Muscle of back (tissue), 11 donors: Measurements from ENCODE around the gene SCNN1B. TPM values are rescaled to one million over a fixed set of nuclear protein-coding genes. Genes with fewer than 3 reads are reported as not detected.
"Not testable (repeated sequence)": the region's sequence is repeated elsewhere in the genome, so short reads cannot be mapped to it uniquely, and the experiment has no call there.

Experiments
- DNase-seq, 3 donors: peaks; one replicate each; pipeline versions ENCODE4 v3.0.0 to v3.0.0-alpha.2; 2013
- polyA plus RNA-seq, 10 donors: library from polyadenylated mRNA; unstranded; fragments of 120-200 nt; gene quantifications; one replicate each; pipeline ENCODE4 v1.2.1, GENCODE V29; 2013; ENCODE audit not compliant: insufficient read length in 10 of 10

The SCNN1B gene
- polyA plus RNA-seq, 10 donors, result 0.12 to 1.9 (median 0.24) TPM; not detected in 2

DNA sequence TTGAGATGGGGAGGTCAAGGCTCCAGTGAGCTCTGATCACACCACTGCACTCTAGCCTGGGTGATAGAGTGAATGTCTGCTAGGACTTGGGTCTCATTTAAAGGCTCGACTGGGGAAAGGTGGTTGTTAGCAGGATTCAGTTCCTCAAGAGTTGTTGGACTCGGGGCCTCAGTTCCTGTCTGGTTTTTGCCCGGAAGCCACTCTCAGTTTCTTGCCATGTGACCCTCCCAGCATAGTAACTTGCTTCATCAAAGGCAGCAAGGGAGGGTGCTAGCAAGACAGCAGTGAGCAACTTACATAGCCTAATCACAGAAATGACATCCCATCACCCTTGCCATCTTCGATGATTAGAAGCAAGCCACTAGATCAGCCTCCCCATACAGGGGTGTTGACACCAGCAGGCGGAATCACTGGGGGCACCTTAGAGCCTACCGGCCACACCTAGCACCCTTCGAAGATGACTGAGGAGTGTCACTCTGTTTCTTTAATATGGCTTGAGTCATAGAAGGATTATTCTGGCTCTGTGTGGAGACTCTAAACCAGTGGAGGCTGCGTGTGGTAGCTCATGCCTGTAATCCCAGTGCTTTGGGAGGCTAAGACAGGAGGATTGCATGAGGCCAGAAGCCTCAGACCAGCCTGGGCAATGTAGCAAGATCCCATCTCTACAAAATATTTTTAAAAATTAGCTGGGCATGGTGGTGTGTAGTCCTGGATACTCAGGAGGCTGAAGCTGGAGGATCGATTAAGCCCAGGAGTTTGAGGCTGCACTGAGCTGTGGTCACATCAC lies 13.2 kb upstream of the SCNN1B start:
- DNase-seq, result no peak

GRCh38 chr16:23290189-23291062 lies 11.7 kb upstream of the SCNN1B start:
- no peak for DNase-seq

DNA sequence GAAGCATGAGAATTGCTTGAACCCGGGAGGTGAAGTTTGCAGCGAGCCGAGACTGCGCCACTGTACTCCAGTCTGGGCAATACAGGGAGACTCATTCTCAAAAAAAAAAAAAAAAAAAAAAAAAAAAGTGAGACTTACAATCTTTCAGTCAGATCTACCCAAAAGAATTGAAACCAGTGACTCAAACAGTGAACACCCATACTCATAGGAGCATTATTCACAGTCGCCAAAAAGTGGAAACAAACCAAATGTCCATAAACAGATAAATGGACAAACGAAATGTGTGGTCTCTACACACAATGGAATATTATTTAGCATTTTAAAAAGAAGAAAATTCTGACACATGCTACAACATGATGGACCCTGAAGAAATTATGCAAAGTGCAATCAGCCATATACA lies 9.1 kb upstream of the SCNN1B start:
- DNase-seq, result no peak

DNA sequence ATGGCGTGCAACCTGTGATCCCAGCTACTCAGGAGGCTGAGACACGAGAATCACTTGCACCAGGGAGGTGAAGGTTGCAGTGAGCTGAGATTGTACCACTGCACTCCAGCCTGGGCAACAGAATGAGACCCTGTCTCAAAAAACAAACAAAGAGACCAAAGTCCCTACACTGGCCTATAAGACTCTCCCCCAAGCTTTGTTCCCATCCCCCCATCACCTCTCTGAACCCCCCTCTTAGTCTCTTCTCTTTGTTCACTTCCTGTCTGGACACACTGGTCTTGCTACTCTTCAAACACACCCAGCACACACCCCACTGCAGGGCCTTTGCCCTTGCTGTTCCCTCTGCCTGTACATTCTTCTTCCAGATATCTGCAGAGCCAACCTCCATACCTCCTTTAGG lies 7.8 kb upstream of the SCNN1B start:
- DNase-seq, result no peak

GRCh38 chr16:23296994-23297393 lies 5.1 kb upstream of the SCNN1B start:
- no peak for DNase-seq

DNA sequence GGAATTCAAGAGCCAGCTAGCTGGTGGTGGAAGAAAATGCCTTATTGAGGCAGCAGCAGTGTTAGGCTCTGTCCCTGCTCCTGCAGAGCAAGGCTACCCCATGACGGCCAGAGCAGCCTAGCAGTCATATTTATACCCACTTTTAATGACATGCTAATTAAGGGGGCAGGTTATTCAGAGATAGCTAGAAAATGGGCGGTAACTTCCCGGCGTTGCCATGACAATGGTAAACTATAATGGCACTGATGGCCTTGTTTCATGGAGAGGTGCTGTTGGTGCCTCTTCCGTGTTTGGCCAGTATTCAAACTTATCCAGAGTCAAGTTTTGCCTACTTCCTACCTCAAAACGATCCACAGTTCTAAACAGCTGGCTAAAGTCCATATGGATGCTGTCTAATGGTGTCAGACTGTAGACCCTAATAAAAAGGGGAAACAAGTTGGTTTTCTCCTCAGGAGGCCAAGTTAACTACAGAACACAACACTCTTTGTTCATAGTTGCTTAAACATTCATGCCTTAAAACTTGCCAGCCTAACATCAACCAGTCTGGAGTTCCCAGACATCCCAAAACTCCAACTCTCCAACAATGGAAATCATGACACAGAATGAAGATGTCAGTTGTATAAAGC lies 3.7 kb upstream of the SCNN1B start:
- no peak for DNase-seq

- not testable (repeated sequence) for DNase-seq
Measured at GRCh38 chr16:23299815-23300214, 2.3 kb upstream of the SCNN1B start.

DNA sequence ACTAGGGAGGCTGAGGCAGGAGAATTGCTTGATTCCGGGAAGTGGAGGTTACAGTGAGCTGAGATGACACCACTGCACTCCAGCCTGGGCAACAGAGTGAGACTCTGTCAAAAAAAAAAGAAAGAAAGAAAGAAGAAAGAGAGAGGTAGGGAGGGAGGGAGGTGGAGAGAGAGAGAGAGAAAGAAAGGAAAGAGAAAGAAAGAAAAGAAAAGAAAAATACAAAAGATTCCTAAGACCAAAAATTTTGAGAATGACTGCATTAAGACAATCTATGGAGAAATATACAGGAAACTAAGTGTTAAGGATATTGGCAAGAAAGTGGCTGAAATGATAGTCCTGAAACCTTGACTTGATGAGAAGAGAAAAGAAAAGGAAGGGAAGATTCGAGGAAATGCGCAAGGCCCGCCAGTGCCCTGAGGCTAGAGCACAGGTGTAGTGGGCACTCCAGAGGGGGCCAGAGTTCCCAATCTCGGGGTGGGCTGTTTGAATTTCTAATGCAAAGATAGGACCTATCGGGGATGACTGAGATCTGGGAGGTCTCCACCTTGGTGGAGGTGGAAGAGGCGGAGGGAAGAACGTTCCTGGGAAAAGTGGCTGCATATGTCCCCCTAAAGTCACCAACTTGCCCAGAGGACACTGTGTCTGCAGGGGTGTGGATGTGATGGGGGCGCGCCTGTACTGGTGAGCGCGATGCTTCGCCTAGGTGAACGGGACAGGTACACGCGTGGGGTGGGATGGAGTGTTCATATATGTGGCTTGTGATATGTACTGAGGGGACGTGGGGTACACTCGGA lies 654 bp upstream of the SCNN1B start:
- DNase-seq, result no peak

- no peak for DNase-seq
Measured at GRCh38 chr16:23303685-23304084, 1.6 kb downstream of the SCNN1B start.

GRCh38 chr16:23304620-23305019 lies 2.5 kb downstream of the SCNN1B start:
- no peak for DNase-seq

- DNase-seq, result no peak
Measured at GRCh38 chr16:23306199-23307100, 4.3 kb downstream of the SCNN1B start.

DNA sequence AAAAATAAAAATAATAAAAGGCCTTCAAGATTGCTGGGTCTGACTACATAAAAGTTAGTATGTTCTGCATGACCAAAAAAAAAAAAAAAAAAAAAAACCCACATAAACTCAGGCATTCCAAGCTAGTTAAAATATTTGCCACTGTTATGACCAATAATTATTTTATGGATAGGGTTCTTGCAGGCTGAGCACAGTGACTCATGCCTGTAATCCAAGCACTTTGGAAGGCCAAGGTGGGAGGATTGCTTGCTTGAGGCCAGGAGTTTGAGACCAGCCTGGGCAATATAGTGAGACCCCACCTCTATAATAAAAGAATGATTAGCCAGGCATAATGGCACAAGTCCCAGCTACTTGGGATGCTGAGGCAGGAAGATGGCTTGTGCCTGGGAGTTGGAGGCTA lies 8.1 kb downstream of the SCNN1B start:
- no peak for DNase-seq

- no peak for DNase-seq
Measured at GRCh38 chr16:23310744-23311143, 8.6 kb downstream of the SCNN1B start.

DNA sequence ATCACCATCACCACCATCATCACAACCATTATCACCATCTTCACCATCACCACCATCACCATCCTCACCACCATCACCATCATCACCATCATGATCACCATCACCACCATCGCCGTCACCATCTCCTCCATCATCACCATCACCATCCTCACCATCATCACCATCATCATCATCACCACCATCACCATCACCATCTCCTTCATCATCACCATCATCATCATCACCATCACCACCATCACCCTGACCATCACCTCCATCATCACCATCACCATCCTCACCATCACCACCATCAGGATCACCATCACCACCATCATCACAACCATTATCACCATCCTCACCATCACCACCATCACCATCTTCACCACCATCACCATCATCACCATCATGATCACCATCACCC lies 14.1 kb downstream of the SCNN1B start:
- no peak for DNase-seq

GRCh38 chr16:23316634-23317265 lies 14.6 kb downstream of the SCNN1B start:
- no peak for DNase-seq

GRCh38 chr16:23317266-23317661 lies 15.2 kb downstream of the SCNN1B start:
- DNase-seq, result no peak

DNA sequence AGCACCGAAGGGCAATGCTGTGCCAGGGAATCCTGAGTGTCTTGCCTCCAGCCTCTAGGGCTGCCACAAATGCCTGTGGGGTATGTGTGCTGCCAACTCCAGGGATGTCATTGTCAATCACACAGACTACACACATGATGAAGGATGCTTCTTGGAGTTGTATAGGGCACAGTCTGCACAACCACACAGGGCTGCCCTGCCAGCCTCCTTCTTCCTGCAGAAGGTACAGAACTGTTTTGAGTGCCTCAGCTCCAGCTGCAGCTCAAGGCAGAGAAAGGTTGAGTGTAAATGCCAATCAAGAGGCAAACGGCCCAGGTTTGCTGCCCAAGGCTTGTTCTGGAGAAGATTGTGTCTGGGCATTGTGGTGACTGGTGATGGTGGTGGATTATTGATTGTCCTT lies 15.6 kb downstream of the SCNN1B start:
- no peak for DNase-seq

DNA sequence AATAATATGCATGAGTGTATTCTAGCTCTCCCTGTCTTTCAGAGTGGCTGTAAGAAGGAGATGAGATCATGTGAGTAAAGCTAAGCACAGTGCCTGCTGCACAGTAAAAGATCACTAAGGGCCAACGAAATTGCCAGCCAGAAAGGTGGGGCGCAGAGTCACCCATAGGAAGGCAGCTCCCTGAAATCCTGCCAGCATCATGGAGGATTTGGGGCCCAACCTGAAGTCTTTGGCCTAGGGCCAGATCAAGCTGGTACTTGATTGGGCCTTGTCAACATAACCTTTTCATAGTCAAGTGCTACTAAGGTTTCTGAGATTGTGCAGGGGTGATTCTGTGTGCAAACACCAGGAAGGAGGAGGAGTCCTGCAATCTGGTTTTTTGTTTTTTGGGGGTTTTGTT lies 16.5 kb downstream of the SCNN1B start:
- DNase-seq, result no peak

DNA sequence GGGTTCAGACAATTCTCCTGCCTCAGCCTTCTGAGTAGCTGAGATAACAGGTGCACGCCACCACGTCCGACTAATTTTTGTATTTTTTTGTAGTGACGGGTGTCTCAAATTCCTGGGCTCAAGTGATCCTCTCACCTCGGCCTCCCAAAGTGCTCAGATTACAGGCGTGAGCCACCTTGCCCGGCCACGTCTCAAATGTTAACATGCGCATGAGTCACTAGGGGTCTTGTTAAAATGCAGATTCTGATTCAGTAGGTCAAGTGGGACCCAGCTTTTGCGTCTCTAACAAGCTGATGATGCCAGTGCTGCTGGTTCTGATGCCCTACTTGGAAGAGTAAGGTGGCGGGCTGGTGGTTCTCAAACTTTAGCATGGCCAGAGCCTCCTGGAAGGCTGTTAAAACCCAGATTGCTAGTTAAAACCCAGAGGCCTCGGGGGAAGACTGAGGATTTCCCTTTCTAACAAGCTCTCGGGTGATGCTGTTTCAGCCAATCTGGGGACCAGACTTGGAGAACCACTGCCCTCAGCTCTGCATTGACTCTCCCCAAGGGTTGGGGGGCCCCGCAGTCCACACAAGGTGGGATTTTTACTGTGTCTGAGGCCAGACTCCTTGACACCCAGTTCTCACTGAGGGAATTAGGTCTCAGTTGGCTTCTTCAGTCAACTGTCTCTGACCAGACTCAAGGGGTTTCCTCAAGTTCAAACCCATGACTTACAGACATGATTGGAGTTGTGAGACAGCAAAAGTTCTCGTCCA lies 17.9 kb downstream of the SCNN1B start:
- no peak for DNase-seq
